GM12878 (cell line): ENCODE results near the gene FTO. TPM values are rescaled to one million over a fixed set of nuclear protein-coding genes. Genes with fewer than 3 reads are reported as not detected.

Experiments
- ATAC-seq: fragments of 200-7000 bp; cut with Tn5 transposase; 3 replicates; pipeline ENCODE4 v1.9.1; 2020; ENCODE audit warnings: mild to moderate bottlenecking, moderate library complexity
- BruUV-seq: library from RNA; stranded (reverse); fragments of 400-500 nt; replicated peaks from 2 replicates; lab custom pipeline; 2021; lab: Mats Ljungman, UMichigan
- CTCF ChIA-PET: fragments of 300-600 bp; sonication (Branson Sonifier 250); formaldehyde crosslinking; extraction: SDS; loops from one replicate; lab custom pipeline; 2021; ENCODE audit warnings: inconsistent platforms; lab: Yijun Ruan, JAX
- POLR2A ChIA-PET: fragments of 350-600 bp; formaldehyde crosslinking; extraction: SDS; loops from one replicate; lab custom pipeline; 2021; ENCODE audit warnings: inconsistent platforms; lab: Charles Lee
- RAD21 ChIA-PET: fragments of 300-600 bp; sonication (Branson Sonifier 250); formaldehyde crosslinking; loops from one replicate; lab custom pipeline; 2023; ENCODE audit warnings: antibody characterized with exemption; ENCODE audit not compliant: unreplicated experiment; lab: Charles Lee
- SMC1A ChIA-PET: fragments of 300-600 bp; sonication (Branson Sonifier 250); formaldehyde crosslinking; loops from one replicate; lab custom pipeline; 2023; ENCODE audit not compliant: unreplicated experiment, uncharacterized antibody; lab: Charles Lee
- DNase-seq: peaks from one replicate; pipeline ENCODE4 v3.0.0-alpha.2; 2011; ENCODE audit warnings: low read depth, low spot score
- FAIRE-seq: peaks from 3 replicates; lab custom pipeline; 2011; peaks lifted over from hg19 to GRCh38; lab: Jason Lieb, UNC
- H2AFZ ChIP-seq: 2 replicates; pipeline ENCODE4 v1.6.0; 2011; ENCODE audit warnings: low read depth, low read length, control low read depth; ENCODE audit not compliant: control insufficient read depth
- H3K27ac ChIP-seq: 2 replicates; pipeline ENCODE4 v1.5.1; 2011; ENCODE audit warnings: control low read depth; ENCODE audit not compliant: control insufficient read depth, insufficient read depth
- H3K27me3 ChIP-seq, 2 experiments: replicated peaks in 1 of 2; 2 replicates each; pipeline versions ENCODE4 v1.6.0 to v1.6.1; 2011; ENCODE audit warnings: low read length in 1 of 2; ENCODE audit not compliant: control insufficient read depth in 2 of 2, insufficient read depth in 2 of 2
- H3K36me3 ChIP-seq, 2 experiments: 2 replicates each; pipeline ENCODE4 v1.5.1; 2011; ENCODE audit warnings: low read length in 1 of 2; ENCODE audit not compliant: control insufficient read depth in 2 of 2, insufficient read depth in 2 of 2
- H3K4me1 ChIP-seq: 2 replicates; pipeline ENCODE4 v1.6.1; 2011; ENCODE audit warnings: mild to moderate bottlenecking, low read length, moderate library complexity, mixed read lengths; ENCODE audit not compliant: control insufficient read depth, insufficient read depth
- H3K4me2 ChIP-seq: 2 replicates; pipeline ENCODE4 v1.6.0; 2011; ENCODE audit warnings: control low read depth; ENCODE audit not compliant: control insufficient read depth, insufficient read depth
- H3K4me3 ChIP-seq: fragments of 200-600 bp; sonication (generic); 2 replicates; pipeline ENCODE4 v1.5.1; 2016
- H3K79me2 ChIP-seq: 2 replicates; pipeline ENCODE4 v1.6.0; 2011; ENCODE audit warnings: low read length; ENCODE audit not compliant: control insufficient read depth, insufficient read depth
- H3K9ac ChIP-seq: 2 replicates; pipeline ENCODE4 v1.8.0; 2011; ENCODE audit warnings: low read length, control low read depth, mixed read lengths; ENCODE audit not compliant: control insufficient read depth, insufficient read depth
- H3K9me3 ChIP-seq: replicated peaks from 3 replicates; pipeline ENCODE4 v1.5.1; 2011; ENCODE audit warnings: mild to moderate bottlenecking, low read length; ENCODE audit not compliant: control insufficient read depth, insufficient read depth
- H4K20me1 ChIP-seq: 2 replicates; pipeline ENCODE4 v1.6.0; 2011; ENCODE audit not compliant: control insufficient read depth, insufficient read depth
- CBFB ChIP-seq: IDR thresholded peaks from 2 replicates; pipeline ENCODE4 v1.6.1; 2016; ENCODE audit warnings: antibody characterized with exemption, low read depth
- CBX5 ChIP-seq: sonication (generic); IDR thresholded peaks from 2 replicates; pipeline ENCODE4 v1.6.1; 2016; ENCODE audit warnings: low read depth, moderate library complexity, mild to moderate bottlenecking, inconsistent platforms
- DPF2 ChIP-seq: fragments of 450-650 bp; IDR thresholded peaks from 2 replicates; pipeline ENCODE4 v1.6.1; 2017; ENCODE audit warnings: mild to moderate bottlenecking
- ESRRA ChIP-seq: IDR thresholded peaks from 2 replicates; pipeline ENCODE4 v1.6.1; 2012; ENCODE audit warnings: mild to moderate bottlenecking, low read length, improper control_type of control experiment
- GABPA ChIP-seq: IDR thresholded peaks from 2 replicates; pipeline ENCODE4 v1.6.1; 2014; ENCODE audit warnings: antibody characterized with exemption, low read depth, mild to moderate bottlenecking, inconsistent platforms
- MTA2 ChIP-seq: fragments of 450-650 bp; IDR thresholded peaks from 2 replicates; pipeline ENCODE4 v1.6.1; 2016; ENCODE audit warnings: low read depth, mild to moderate bottlenecking, moderate library complexity
- NFYA ChIP-seq: IDR thresholded peaks from 2 replicates; pipeline ENCODE4 v1.6.1; 2011; ENCODE audit warnings: low read depth, mild to moderate bottlenecking, low read length, improper control_type of control experiment, borderline replicate concordance
- NR2F1 ChIP-seq: fragments of 450-650 bp; conservative IDR thresholded peaks from 2 replicates; pipeline ENCODE4 v1.6.1; 2017; ENCODE audit warnings: mild to moderate bottlenecking
- PKNOX1 ChIP-seq: fragments of 450-650 bp; IDR thresholded peaks from 2 replicates; pipeline ENCODE4 v1.6.1; 2016; ENCODE audit warnings: mild to moderate bottlenecking
- REST ChIP-seq: IDR thresholded peaks from 2 replicates; pipeline ENCODE4 v1.6.1; 2012; ENCODE audit warnings: mild to moderate bottlenecking, low read depth, low read length
- ZBED1 ChIP-seq: IDR thresholded peaks from 2 replicates; pipeline ENCODE4 v1.6.1; 2016; ENCODE audit warnings: borderline replicate concordance
- ZBTB4 ChIP-seq: fragments of 450-650 bp; formaldehyde crosslinking; IDR thresholded peaks from 2 replicates; pipeline ENCODE4 v1.4.0; 2022; ENCODE audit warnings: mild to moderate bottlenecking, moderate library complexity
- WGBS: methylation state at CpG from one replicate; pipeline ENCODE4 v1.1.6; 2016; ENCODE audit warnings: low lambda C conversion rate; ENCODE audit not compliant: insufficient replicate concordance, insufficient coverage; ENCODE audit errors: missing lambda C conversion rate; 5-methylcytosine and 5-hydroxymethylcytosine counted together
- in situ Hi-C: fragments of 300-500 bp; cut with MboI; formaldehyde crosslinking; loops from 9 replicates; pipeline ENCODE4 v1.14.3; 2018; ENCODE audit warnings: mixed read lengths
- intact Hi-C: fragments of 100-400 bp; cut with micrococcal nuclease; formaldehyde crosslinking; loops from one replicate; pipeline ENCODE4 v1.14.2; 2022; ENCODE audit not compliant: unreplicated experiment
- polyA plus RNA-seq, 11 experiments: library from polyadenylated mRNA; depleted of rRNA in 4 of 11; unstranded in 6 of 11; stranded (reverse) in 5 of 11; fragments of >200 nt; fragmentation: Nextera tagmentation in 4 of 11; fragmentation: Illumina TruSeq in 1 of 11; extraction: Ambion mirVana in 4 of 11; extraction: Trizol in 1 of 11; gene quantifications; 1 replicate in 1 of 11; 2 replicates in 10 of 11; pipeline versions ENCODE4 v1.2.1 to v1.2.3, GENCODE V29; 2011 to 2016; ENCODE audit warnings: inconsistent platforms in 2 of 11, missing spikeins in 2 of 11, low read depth in 1 of 11
- total RNA-seq, 4 experiments: library from RNA; depleted of rRNA in 3 of 4; stranded (reverse); fragments of >200 nt in 3 of 4; fragmentation: Illumina TruSeq in 1 of 4; extraction: Trizol in 1 of 4; gene quantifications; 2 replicates each; pipeline versions ENCODE4 v1.2.1 to v1.2.3, GENCODE V29; 2013 to 2021

Gene FTO
- total and polyA plus RNA-seq, 10 of the 15 experiments (the other 5 are each of a cell fraction or from before 2014, with no cell fraction given), result 20.1 to 55.0 (median 47.0) TPM

GRCh38 chr16:54143934-54144571 is 440.1 kb downstream of the FTO start (continued):
- no peak for TF ChIP-seq ZBTB4
- TF ChIP-seq PKNOX1, result no peak

GRCh38 chr16:54144572-54144947 is 440.6 kb downstream of the FTO start:
- ChIA-PET POLR2A (no interaction called here), CTCF (no interaction called here), RAD21 (no interaction called here), SMC1A (no interaction called here)
- no peak for DNase-seq
- no peak for ATAC-seq
- H4K20me1 ChIP-seq, result no peaks in the 10 kb centered on the region
- H3K79me2 ChIP-seq, result no peaks in the 10 kb centered on the region
- 13% methylated on average over 7 of the region's 7 CpGs for WGBS
- H3K9me3 ChIP-seq, result no peaks in the 10 kb centered on the region
- H3K36me3 ChIP-seq, result no peaks in the 10 kb centered on the region
- in situ Hi-C loops, result no loop called here
- no peak for FAIRE-seq
- no peak overlapping the region for H2AFZ ChIP-seq
- no peaks in the 10 kb centered on the region; a peak in 1 of 4 replicates for H3K27me3 ChIP-seq
- BruUV-seq, result no TSS peak
- H3K27ac ChIP-seq, result no peak overlapping the region
- H3K9ac ChIP-seq, result no peak overlapping the region
- no peak overlapping the region for H3K4me2 ChIP-seq
- no peak overlapping the region for H3K4me3 ChIP-seq
- no peaks in the 10 kb centered on the region for H3K4me1 ChIP-seq
- intact Hi-C loops, result no loop called here
- TF ChIP-seq NFYA (no peak), MTA2 (no peak), REST (no peak), ZBED1 (no peak), GABPA (no peak), CBFB (no peak), NR2F1 (no peak), CBX5 (no peak), DPF2 (no peak), ESRRA (no peak), ZBTB4 (no peak)
